ENCODE data around the gene DBP.

The DBP gene

GRCh38 chr19:48628486-48629296, 8.5 kb downstream of the DBP start:
- no peaks in the 10 kb centered on the region for H3K9me3 ChIP-seq (ENCODE audit: insufficient read depth, low read length)
- H3K9ac ChIP-seq (ENCODE audit: low read length), result no peak overlapping the region
- H3K4me2 ChIP-seq (ENCODE audit: low read length), result no peak overlapping the region
- no peak overlapping the region for H2AFZ ChIP-seq (ENCODE audit: low read depth, low read length)
- no peaks in the 10 kb centered on the region for H3K27me3 ChIP-seq (ENCODE audit: low read depth, low read length)
- no peaks in the 10 kb centered on the region for H4K20me1 ChIP-seq (ENCODE audit: insufficient read depth, low read length)
- no peak overlapping the region for H3K4me3 ChIP-seq (ENCODE audit: low read length)
- peaks cover 23% of the 10 kb centered on the region for H3K36me3 ChIP-seq (replicated peaks; ENCODE audit: low read depth, low read length)
- H3K4me1 ChIP-seq (ENCODE audit: low read length), result peaks cover 22% of the 10 kb centered on the region
- TF ChIP-seq CTCF (IDR thresholded peaks at IDR 0.05; ENCODE audit: low read depth, low read length) (no peak), EZH2phosphoT487 (IDR thresholded peaks at IDR 0.05; ENCODE audit: low read depth) (no peak)
- peaks cover 26% of the 10 kb centered on the region for H3K79me2 ChIP-seq (ENCODE audit: low read length)
- H3K27ac ChIP-seq (ENCODE audit: low read length), result no peak overlapping the region

GRCh38 chr19:48627865-48628314, 9.3 kb downstream of the DBP start:
- H3K27ac ChIP-seq (ENCODE audit: low read length), result no peak overlapping the region
- peaks cover 23% of the 10 kb centered on the region for H3K36me3 ChIP-seq (replicated peaks; ENCODE audit: low read depth, low read length)

GRCh38 chr19:48627201-48627864, 9.8 kb downstream of the DBP start:
- Histone ChIP-seq H3K4me1 (ENCODE audit: low read length) (peaks cover 19% of the 10 kb centered on the region), H3K4me3 (ENCODE audit: low read length) (no peak overlapping the region), H3K9me3 (ENCODE audit: insufficient read depth, low read length) (no peaks in the 10 kb centered on the region), H3K36me3 (replicated peaks; ENCODE audit: low read depth, low read length) (peaks cover 23% of the 10 kb centered on the region), H4K20me1 (ENCODE audit: insufficient read depth, low read length) (no peaks in the 10 kb centered on the region), H2AFZ (ENCODE audit: low read depth, low read length) (no peak overlapping the region), H3K9ac (ENCODE audit: low read length) (no peak overlapping the region), H3K79me2 (ENCODE audit: low read length) (peaks cover 27% of the 10 kb centered on the region), H3K27ac (ENCODE audit: low read length) (no peak overlapping the region), H3K4me2 (ENCODE audit: low read length) (no peak overlapping the region), H3K27me3 (ENCODE audit: low read depth, low read length) (no peaks in the 10 kb centered on the region)
- TF ChIP-seq EZH2phosphoT487 (IDR thresholded peaks at IDR 0.05; ENCODE audit: low read depth) (no peak), CTCF (IDR thresholded peaks at IDR 0.05; ENCODE audit: low read depth, low read length) (no peak)

More at GRCh38 chr19:48627865-48628314, 9.3 kb downstream of the DBP start:
- Histone ChIP-seq H4K20me1 (ENCODE audit: insufficient read depth, low read length) (no peaks in the 10 kb centered on the region), H3K4me1 (ENCODE audit: low read length) (peaks cover 19% of the 10 kb centered on the region), H3K9ac (ENCODE audit: low read length) (no peak overlapping the region), H3K9me3 (ENCODE audit: insufficient read depth, low read length) (no peaks in the 10 kb centered on the region), H3K27me3 (ENCODE audit: low read depth, low read length) (no peaks in the 10 kb centered on the region), H2AFZ (ENCODE audit: low read depth, low read length) (no peak overlapping the region), H3K4me2 (ENCODE audit: low read length) (no peak overlapping the region), H3K79me2 (ENCODE audit: low read length) (peaks cover 27% of the 10 kb centered on the region), H3K4me3 (ENCODE audit: low read length) (no peak overlapping the region)
- TF ChIP-seq CTCF (IDR thresholded peaks at IDR 0.05; ENCODE audit: low read depth, low read length), result no peak
- no peak for TF ChIP-seq EZH2phosphoT487 (IDR thresholded peaks at IDR 0.05; ENCODE audit: low read depth)

- Histone ChIP-seq H3K9ac (ENCODE audit: low read length) (no peak overlapping the region), H2AFZ (ENCODE audit: low read depth, low read length) (no peak overlapping the region), H3K27ac (ENCODE audit: low read length) (no peak overlapping the region), H3K36me3 (replicated peaks; ENCODE audit: low read depth, low read length) (peaks cover 22% of the 10 kb centered on the region), H3K4me2 (ENCODE audit: low read length) (no peak overlapping the region), H3K79me2 (ENCODE audit: low read length) (peaks cover 27% of the 10 kb centered on the region), H3K9me3 (ENCODE audit: insufficient read depth, low read length) (no peaks in the 10 kb centered on the region), H3K4me1 (ENCODE audit: low read length) (peaks cover 26% of the 10 kb centered on the region), H3K4me3 (ENCODE audit: low read length) (no peak overlapping the region), H4K20me1 (ENCODE audit: insufficient read depth, low read length) (no peaks in the 10 kb centered on the region), H3K27me3 (ENCODE audit: low read depth, low read length) (no peaks in the 10 kb centered on the region)
- TF ChIP-seq EZH2phosphoT487 (IDR thresholded peaks at IDR 0.05; ENCODE audit: low read depth) (no peak), CTCF (IDR thresholded peaks at IDR 0.05; ENCODE audit: low read depth, low read length) (no peak)
Observed at GRCh38 chr19:48625891-48626327, 11.3 kb downstream of the DBP start.
